ENCODE results near the gene IRX6. TPM values are rescaled to one million over a fixed set of nuclear protein-coding genes. Genes with fewer than 3 reads are reported as not detected.

Gene IRX6
- total RNA-seq, 2 donors from 2014 or later = not detected

DNA sequence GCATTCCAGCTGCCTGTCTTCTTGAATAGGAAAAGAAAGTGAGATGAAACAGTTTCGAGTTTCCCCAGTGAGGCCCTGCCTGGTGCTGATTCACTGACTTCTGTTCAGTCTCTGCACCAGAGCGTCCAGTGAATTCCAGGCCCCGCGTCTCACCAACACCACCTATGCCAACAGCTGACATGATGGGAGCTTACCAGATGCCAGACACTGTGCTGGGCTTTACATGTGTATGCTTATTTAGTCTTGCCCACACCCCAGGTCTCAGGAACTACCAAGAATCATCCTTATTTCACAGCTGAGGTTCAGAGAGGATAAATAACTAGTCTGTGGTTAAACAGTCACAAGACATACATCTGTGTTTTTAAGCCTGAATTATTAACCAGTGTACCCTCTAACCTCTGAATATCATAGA is 29.1 kb upstream of the IRX6 start:
- Histone ChIP-seq H3K4me3 (no peak overlapping the region), H3K4me1 (no peaks in the 10 kb centered on the region), H3K27ac (no peak overlapping the region), H3K9ac (ENCODE audit: low read depth in 2 of 2, low read length in 2 of 2) (no peak overlapping the region), H3K27me3 (no peaks in the 10 kb centered on the region), H3K36me3 (no peaks in the 10 kb centered on the region), H3K9me3 (no peaks in the 10 kb centered on the region)
- intact Hi-C loops (cut with DNase I) = no loop called here
- DNase-seq = no peak
- TF ChIP-seq CTCF (IDR thresholded peaks at IDR 0.05) = no peak

DNA sequence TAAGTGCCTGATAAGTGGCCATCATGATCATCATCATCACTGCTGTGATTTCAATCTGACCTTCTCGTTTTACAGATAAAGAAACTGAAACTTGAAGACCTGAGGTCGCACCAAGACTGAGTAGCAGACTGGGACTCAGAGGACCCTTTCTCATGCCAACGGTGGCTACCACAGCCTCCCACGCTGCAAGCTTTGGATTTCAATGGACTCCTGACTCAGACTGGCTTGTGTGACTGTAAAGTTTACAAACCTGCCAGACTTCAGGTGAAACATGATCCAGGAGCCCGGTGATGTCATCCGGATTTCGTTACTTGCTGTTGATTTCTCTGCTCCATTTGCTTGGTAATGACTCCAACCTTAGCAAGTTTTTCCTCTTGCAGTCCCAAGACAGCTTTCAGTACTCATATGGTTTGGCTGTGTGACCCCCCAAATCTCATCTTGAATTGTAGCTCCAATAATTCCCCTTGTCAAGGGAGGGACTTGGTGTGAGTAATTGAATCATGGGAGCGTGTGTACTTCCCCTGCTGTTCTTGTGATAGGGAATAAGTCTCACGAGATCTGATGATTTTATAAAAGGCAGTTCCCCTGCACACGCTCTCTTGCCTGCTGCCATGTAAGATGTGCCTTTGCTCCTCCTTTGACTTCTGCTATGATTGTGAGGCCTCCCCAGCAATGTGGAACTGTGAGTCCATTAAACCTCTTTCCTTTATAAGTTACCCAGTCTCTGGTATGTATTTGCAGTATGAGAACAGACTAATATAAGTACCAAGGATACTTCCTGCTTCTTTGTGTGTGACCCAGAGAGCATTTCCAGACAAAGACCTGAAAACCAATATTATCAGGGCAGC is 26.7 kb upstream of the IRX6 start:
- H3K9me3 ChIP-seq = no peaks in the 10 kb centered on the region
- H3K4me1 ChIP-seq = no peaks in the 10 kb centered on the region
- intact Hi-C loops (cut with DNase I) = no loop called here
- no peak for DNase-seq
- H3K9ac ChIP-seq (ENCODE audit: low read depth in 2 of 2, low read length in 2 of 2) = no peak overlapping the region
- no peak overlapping the region for H3K27ac ChIP-seq
- H3K36me3 ChIP-seq = no peaks in the 10 kb centered on the region
- no peak for TF ChIP-seq CTCF (IDR thresholded peaks at IDR 0.05)
- no peaks in the 10 kb centered on the region for H3K27me3 ChIP-seq
- no peak overlapping the region for H3K4me3 ChIP-seq

DNA sequence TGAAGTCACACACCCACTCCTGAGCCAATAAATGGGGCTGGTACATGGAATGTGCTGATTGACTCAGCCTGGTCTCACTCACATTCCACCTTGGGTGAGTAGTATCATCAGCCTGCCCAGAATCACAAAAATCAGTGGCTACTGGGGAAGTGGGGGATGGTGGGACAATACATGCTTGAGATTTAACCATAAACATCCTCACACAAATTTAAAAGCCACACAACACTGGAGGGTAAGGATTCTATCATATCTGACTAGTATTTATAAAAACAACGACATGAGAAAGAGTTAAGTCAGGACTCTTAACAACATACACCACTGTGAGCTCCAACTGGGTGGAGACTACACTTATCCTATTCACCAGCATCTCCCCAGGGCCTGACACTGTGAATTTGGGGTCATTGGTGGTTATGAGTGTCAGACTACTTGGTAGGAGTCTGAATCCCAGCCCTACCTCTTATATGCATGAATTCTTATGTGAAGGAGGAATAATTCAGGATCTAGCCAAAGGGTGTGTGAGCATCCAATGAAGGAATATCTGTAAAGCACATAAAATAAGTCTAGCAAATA is 26.0 kb upstream of the IRX6 start:
- no peak overlapping the region for H3K9ac ChIP-seq (ENCODE audit: low read depth in 2 of 2, low read length in 2 of 2)
- intact Hi-C loops (cut with DNase I) = no loop called here
- H3K4me3 ChIP-seq = no peak overlapping the region
- DNase-seq = no peak
- H3K9me3 ChIP-seq = no peaks in the 10 kb centered on the region
- no peak overlapping the region for H3K27ac ChIP-seq
- H3K4me1 ChIP-seq = no peaks in the 10 kb centered on the region
- no peaks in the 10 kb centered on the region for H3K27me3 ChIP-seq
- TF ChIP-seq CTCF (IDR thresholded peaks at IDR 0.05) = no peak
- no peaks in the 10 kb centered on the region for H3K36me3 ChIP-seq

- intact Hi-C loops (cut with DNase I) = no loop called here
- H3K9ac ChIP-seq (ENCODE audit: low read depth in 2 of 2, low read length in 2 of 2) = no peak overlapping the region
- no peaks in the 10 kb centered on the region for H3K27me3 ChIP-seq
- no peak overlapping the region for H3K4me3 ChIP-seq
- no peaks in the 10 kb centered on the region for H3K36me3 ChIP-seq
- no peaks in the 10 kb centered on the region for H3K9me3 ChIP-seq
- DNase-seq = no peak
- no peaks in the 10 kb centered on the region for H3K4me1 ChIP-seq
- TF ChIP-seq CTCF (IDR thresholded peaks at IDR 0.05) = no peak
- no peak overlapping the region for H3K27ac ChIP-seq
These were observed 22.5 kb upstream of the IRX6 start for GRCh38 chr16:55301385-55302008.

- no peak for DNase-seq
These were observed 21.4 kb upstream of the IRX6 start for GRCh38 chr16:55302635-55303034.

More at GRCh38 chr16:55302635-55303034, 21.4 kb upstream of the IRX6 start:
- intact Hi-C loops (cut with DNase I) = no loop called here
- H3K27me3 ChIP-seq = no peaks in the 10 kb centered on the region
- H3K27ac ChIP-seq = no peak overlapping the region
- no peak overlapping the region for H3K4me3 ChIP-seq
- H3K9ac ChIP-seq (ENCODE audit: low read depth in 2 of 2, low read length in 2 of 2) = no peak overlapping the region
- no peaks in the 10 kb centered on the region for H3K36me3 ChIP-seq
- H3K4me1 ChIP-seq = no peaks in the 10 kb centered on the region
- no peak for TF ChIP-seq CTCF (IDR thresholded peaks at IDR 0.05)
- H3K9me3 ChIP-seq = no peaks in the 10 kb centered on the region

Data from colonic mucosa (tissue), 4 donors.